BE2C (cell line): ENCODE results near the gene EDAR.

Experiments used
- DNase-seq: peaks from one replicate; pipeline ENCODE4 v3.0.0-alpha.2; 2020
- H3K27me3 ChIP-seq: fragments of 250-450 bp; sonication (Bioruptor Pico); 2 replicates; pipeline ENCODE4 v1.5.1; 2020; ENCODE audit warnings: mild to moderate bottlenecking
- H3K36me3 ChIP-seq: fragments of 250-450 bp; sonication (Bioruptor Pico); 2 replicates; pipeline ENCODE4 v1.5.1; 2020; ENCODE audit warnings: mild to moderate bottlenecking
- H3K4me1 ChIP-seq: fragments of 250-450 bp; sonication (Bioruptor Pico); 2 replicates; pipeline ENCODE4 v1.5.1; 2020
- H3K4me3 ChIP-seq: 2 replicates; pipeline ENCODE4 v1.5.1; 2011; ENCODE audit warnings: low read depth, low read length
- H3K9me3 ChIP-seq: fragments of 250-450 bp; sonication (Bioruptor Pico); 2 replicates; pipeline ENCODE4 v1.5.1; 2020
- TF ChIP-seq, protein P1 (sequence below): IDR thresholded peaks from 2 replicates; pipeline ENCODE4 v1.5.1; 2012; ENCODE audit warnings: mild to moderate bottlenecking, low read depth, low read length

The EDAR gene

DNA sequence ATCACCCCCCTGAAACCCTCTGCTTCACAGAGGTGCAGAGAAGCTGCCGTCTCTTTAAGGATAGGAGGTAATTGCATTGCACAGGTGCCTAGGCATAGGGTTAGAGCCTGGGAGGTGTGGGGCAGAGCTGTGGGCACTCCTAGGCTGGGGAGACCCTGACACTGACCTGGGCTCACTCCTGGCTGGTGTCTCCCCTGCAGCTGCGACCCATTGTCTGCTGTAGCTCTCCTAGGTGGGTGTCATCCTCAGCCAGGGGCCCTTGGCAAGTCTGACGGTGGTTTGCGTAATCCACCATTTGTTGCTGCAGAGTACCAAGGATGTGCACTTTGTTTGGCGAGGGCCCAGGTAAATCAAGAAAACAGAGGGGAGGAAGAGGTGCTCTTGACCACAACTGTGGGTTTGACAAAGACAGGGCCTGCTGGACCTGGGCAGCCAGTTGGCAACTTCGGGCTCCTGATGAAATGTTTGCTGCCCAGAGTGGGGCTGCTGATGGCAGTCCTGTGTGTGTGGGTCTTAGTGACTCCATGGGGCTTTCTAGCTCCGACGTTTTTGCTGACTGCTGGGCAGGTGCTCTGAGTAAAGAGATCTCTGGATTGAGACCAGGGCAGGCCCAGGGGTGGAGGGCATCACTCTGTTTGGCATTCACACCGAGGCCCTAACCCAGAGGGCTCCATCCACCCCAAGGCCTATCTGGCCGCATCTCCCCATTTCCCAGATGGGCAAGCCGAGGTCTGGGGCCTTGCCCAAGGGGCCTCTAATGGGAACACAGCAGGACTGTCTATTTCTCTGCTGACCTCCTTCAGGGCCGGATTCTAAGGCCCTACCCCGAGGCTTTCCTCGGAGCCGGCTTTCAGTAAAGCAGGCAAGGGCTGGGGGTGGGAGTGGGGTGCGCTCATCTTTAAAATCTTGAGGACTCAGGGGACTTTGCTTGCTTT lies 67.7 kb downstream of the EDAR start:
- Histone ChIP-seq H3K27me3 (no peaks in the 10 kb centered on the region), H3K9me3 (no peaks in the 10 kb centered on the region), H3K36me3 (no peaks in the 10 kb centered on the region), H3K4me1 (no peaks in the 10 kb centered on the region), H3K4me3 (no peak overlapping the region)
- no peak for DNase-seq
- TF ChIP-seq, protein P1, sequence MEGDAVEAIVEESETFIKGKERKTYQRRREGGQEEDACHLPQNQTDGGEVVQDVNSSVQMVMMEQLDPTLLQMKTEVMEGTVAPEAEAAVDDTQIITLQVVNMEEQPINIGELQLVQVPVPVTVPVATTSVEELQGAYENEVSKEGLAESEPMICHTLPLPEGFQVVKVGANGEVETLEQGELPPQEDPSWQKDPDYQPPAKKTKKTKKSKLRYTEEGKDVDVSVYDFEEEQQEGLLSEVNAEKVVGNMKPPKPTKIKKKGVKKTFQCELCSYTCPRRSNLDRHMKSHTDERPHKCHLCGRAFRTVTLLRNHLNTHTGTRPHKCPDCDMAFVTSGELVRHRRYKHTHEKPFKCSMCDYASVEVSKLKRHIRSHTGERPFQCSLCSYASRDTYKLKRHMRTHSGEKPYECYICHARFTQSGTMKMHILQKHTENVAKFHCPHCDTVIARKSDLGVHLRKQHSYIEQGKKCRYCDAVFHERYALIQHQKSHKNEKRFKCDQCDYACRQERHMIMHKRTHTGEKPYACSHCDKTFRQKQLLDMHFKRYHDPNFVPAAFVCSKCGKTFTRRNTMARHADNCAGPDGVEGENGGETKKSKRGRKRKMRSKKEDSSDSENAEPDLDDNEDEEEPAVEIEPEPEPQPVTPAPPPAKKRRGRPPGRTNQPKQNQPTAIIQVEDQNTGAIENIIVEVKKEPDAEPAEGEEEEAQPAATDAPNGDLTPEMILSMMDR = no peak

DNA sequence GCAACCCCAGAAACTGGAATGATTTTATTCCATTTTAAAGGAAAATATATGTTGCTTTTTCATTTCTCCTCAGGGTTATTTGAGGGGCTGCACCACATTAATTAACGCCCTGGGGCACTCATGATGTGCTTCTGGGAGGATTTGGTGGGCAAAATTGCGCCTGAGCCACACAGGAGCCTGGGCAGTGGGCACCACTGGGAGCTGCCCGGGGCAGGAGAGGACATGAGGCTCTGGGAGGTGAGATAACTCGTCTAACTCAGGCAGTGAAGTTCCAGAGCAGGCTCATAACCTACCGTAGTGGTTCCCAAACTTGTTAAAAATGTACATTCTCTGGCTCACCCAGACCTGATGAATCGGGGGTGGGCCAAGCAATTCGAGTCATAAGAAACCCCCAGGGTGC lies 68.3 kb downstream of the EDAR start:
- H3K9me3 ChIP-seq = no peaks in the 10 kb centered on the region
- H3K4me3 ChIP-seq = no peak overlapping the region
- TF ChIP-seq, protein P1 = no peak
- no peaks in the 10 kb centered on the region for H3K36me3 ChIP-seq
- no peaks in the 10 kb centered on the region for H3K4me1 ChIP-seq
- no peak for DNase-seq
- H3K27me3 ChIP-seq = no peaks in the 10 kb centered on the region

DNA sequence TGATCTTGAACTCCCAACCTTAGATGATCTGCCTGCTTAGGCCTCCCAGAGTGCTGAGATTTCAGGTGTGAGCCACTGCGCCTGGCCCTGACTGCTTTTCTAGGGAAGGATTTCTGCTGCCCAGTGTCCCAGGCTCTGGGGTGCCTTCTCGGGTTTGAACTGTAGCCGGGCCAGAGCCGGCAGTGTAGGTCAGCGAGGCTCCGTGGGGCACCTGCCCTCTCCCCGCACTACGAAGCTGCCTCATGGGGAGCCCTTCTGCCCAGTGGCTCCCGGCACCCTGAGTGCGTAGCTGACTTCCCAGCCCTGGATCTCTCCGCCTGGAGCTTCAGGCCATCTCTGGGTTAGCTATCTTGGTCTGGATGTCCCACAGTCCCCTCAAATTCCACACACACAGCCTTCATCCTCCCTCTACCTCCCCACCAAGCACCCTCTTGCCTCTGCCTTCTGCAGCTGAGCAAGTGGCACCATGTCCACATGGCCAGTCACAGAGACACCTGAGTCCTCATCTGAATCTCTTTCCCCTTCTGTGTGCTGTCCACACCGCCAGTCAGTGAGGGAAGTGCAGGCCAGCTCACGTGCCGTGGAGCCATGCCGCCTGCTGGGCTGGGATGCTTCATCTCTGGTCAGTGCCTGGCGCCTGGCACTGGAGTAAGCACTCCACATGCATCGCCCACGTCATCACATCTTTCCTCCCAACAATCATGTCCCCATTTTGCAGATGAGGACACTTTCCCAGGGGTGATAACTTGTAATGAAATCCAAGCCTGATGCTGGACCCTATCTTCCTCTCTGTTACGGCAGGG lies 69.2 kb downstream of the EDAR start:
- no peaks in the 10 kb centered on the region for H3K27me3 ChIP-seq
- no peaks in the 10 kb centered on the region for H3K36me3 ChIP-seq
- no peaks in the 10 kb centered on the region for H3K9me3 ChIP-seq
- H3K4me3 ChIP-seq = no peak overlapping the region
- DNase-seq = no peak
- TF ChIP-seq, protein P1 = no peak
- no peaks in the 10 kb centered on the region for H3K4me1 ChIP-seq

DNA sequence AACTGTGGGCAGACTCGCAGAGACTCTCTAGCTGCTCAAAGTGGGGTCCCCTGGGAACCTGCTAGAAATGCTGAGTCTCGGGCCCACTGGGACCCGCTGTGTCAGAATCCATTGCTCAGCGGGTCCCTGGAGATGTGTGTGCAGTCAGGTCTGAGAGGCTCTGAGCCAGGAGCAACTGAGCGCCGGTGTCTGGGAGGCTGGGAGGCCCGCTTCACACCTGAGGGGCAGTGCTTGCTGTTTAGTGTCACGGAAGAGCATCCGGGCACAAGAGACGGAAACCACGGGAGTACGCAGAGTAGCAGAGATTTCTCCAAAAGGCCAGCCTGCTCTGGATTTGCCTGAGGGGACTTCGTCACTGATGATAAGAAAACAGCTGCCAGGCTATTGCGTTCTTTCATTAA lies 70.1 kb downstream of the EDAR start:
- Histone ChIP-seq H3K27me3 (no peaks in the 10 kb centered on the region), H3K4me3 (no peak overlapping the region), H3K36me3 (no peaks in the 10 kb centered on the region), H3K4me1 (no peaks in the 10 kb centered on the region), H3K9me3 (no peaks in the 10 kb centered on the region)
- TF ChIP-seq, protein P1 = no peak
- DNase-seq = peak; percentile 36

DNA sequence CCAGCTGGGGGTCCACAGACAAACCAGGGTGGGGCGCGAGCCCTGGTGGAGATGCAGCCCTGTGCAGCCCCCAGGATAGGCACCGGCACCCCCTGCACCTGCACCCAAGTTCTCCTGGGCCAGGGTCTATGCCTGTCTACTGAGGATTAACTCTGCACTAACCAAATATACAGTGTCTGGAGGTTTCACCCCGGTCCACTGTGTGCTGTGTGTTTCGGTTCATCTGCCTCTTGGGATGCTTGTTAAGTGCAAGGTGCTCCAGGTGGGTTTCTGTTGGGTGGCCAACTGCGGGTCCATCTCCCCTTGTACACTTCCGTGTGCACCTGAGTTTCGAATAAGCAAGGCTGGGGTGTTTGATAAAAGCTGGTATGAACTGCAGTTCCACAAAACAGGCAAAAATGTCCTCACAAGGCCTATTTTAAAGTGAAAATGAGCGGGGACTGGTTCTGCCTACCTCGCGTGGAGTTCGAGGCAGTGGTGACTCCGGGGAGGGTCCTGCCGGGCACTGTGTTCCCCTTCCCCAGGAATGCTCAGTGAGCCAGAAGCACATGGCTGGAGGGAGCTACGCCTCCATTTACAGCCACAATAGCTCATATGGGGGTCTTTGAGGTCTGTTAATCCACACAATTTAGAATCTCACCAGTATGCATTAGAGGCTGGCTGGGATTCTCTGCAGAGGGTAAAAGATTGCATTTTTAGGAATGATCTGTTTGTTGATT lies 70.7 kb downstream of the EDAR start:
- Histone ChIP-seq H3K36me3 (no peaks in the 10 kb centered on the region), H3K4me1 (no peaks in the 10 kb centered on the region), H3K4me3 (no peak overlapping the region), H3K27me3 (no peaks in the 10 kb centered on the region), H3K9me3 (no peaks in the 10 kb centered on the region)
- TF ChIP-seq, protein P1 = no peak
- no peak for DNase-seq
